GM18870 (cell line): ENCODE results near the gene ENTR1.

Experiments used
- ATAC-seq: cut with Tn5 transposase; IDR thresholded peaks from one replicate; pipeline ENCODE4 v1.9.1; 2021; ENCODE audit warnings: moderate library complexity; ENCODE audit not compliant: unreplicated experiment

Gene ENTR1, protein sequence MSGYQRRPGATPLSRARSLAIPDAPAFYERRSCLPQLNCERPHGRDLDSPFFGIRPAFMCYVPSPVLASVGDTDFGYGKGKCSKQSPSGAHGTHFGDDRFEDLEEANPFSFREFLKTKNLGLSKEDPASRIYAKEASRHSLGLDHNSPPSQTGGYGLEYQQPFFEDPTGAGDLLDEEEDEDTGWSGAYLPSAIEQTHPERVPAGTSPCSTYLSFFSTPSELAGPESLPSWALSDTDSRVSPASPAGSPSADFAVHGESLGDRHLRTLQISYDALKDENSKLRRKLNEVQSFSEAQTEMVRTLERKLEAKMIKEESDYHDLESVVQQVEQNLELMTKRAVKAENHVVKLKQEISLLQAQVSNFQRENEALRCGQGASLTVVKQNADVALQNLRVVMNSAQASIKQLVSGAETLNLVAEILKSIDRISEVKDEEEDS

DNA sequence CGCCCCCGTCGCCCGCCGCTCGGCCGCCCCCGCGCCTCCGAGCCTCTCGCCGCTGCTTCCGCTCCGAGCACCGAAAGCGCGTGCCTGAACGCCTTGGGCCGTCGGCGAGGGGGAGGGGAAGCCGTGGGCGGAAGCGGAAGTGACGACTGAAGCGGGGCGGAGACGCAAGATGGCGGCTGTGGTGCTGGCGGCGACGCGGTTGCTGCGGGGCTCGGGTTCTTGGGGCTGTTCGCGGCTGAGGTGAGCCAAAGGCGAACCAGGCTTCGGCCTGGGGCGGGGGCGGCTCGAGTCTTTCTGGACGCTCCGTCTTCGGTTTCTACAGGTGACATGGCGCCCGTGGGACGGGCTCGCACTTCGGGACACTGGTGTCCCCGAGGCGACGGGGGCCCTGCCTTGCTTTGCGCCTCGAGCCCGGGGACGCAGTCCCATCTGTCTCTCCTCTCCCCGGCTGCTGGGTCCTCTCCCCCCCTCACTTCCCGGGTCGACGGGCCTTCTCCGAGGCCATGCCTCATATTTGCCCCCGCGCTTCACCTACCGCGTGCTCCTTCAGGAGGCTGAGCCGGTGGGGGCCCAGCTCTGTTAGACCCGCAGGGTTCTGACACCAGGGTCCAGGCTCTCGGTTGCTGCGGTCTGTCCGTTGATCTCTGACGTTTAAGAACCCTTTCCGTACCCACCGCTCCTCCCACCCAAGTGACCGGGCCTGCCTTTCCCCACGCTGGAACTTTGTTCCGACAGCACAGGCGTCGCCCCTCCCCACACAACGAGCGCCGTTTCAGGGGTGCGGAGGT lies at the start of gene ENTR1, which contains the start of gene PMPCA:
TSS of gene ENTR1 (minus strand) at position 115 of the 788 bp plus-strand sequence. CDS start 217 bp downstream, outside the sequence.
TSS of gene PMPCA (plus strand) at position 159 of the 788 bp plus-strand sequence. CDS start at position 170, 11 bp downstream.
- no peak for ATAC-seq

DNA sequence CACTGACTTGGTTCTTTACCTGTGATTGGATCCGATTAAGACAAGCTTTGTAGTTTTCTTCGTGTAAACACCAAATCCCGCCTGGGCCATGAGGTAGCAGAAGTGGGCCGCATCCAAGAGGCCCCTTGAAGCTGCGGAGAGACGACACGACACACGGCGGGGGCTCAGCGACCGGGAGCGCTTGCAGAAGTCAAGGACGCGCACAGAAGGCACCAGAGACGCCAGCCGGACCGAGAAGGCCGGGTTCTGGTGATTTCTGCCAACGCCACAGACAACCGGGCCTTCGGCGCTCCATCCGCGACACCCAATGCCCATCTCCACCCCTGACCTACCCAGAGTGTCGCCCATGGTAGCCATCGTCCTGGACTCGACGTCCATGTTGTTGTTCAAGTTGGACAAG lies 49.0 kb upstream of the ENTR1 start:
- no peak for ATAC-seq

DNA sequence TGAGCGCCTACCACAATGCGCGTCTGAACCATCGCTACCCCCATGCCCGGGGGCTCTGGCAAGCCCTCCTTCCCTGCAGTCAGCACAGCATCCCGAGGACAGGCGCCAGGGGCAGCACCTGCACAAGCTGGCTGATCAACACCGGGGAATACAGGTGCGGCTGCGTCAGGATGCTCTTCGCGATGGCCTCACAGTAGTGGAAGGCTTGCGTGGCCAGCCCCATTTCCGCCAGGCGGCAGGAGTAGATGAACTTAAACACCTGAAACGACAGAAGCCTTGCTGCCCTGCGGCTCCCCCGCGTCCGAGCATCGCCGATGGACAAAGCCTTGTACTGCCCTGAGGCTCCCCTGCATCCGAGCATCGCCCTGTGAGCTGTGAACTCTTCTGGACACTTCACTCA lies 46.9 kb upstream of the ENTR1 start:
- no peak for ATAC-seq

DNA sequence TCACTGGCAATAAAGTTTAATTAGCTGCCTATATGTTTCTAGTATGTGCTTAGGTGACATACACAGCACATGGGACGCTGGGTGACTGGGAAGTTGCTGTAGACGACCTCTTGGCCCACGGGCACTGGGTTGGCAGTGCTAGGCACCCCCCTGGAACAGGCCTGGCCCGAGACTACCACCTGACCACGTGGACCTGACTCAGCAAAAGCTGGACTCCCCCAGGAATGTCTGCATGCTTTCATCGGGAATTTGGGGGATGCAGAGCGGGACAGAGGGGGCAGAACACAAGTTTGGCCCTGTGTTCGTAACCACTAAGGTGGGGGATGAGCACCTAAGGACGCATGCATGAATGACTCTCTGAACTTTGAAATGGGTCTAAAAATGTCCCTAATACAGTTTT lies 45.8 kb upstream of the ENTR1 start:
- no peak for ATAC-seq

DNA sequence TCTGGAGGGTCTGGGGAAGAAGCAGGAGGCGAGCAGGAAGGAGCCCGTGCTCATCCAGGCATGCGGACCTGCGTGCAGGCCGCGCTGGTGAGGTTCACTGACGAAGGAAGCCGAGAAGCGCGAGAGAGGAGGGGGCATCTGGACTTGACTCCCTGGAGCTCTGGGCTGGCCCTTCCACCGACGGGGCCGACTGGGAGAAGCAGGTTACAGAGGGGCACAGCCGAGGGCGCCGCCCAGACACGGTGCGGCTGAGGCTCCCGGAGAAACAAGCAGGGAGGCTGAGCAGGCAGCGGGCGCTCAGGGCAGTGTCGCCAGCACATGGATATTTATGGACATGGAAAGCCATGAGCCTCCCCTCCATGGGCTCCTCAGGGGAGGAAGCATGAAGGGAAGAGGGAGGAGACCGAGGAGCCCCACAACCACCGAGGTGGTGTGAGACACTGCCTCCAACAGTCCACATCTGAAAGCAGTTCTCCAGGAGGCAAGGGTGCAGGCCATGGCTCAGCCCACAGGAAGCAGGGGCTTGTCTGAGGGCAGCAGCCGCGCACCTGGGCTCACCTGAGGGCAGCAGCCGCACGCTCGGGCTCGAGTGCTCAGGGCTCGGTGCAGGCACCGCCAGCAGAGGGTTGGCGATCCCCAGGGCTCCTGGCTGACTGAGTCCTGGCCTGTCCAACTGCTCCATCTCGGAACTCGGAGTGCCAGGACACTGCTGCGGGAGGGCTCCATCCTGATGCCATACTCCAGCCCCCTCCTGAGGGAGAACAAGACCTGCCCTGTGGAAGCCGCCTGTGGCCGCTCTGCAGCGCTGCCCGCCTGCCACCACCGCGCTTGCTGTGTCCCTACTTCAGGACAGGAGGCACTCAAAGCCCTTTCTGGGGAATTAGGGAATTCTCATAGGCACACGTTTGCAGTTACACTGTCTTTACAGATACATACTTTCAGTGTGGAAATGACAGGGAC lies 44.9 kb upstream of the ENTR1 start:
- ATAC-seq: no peak

DNA sequence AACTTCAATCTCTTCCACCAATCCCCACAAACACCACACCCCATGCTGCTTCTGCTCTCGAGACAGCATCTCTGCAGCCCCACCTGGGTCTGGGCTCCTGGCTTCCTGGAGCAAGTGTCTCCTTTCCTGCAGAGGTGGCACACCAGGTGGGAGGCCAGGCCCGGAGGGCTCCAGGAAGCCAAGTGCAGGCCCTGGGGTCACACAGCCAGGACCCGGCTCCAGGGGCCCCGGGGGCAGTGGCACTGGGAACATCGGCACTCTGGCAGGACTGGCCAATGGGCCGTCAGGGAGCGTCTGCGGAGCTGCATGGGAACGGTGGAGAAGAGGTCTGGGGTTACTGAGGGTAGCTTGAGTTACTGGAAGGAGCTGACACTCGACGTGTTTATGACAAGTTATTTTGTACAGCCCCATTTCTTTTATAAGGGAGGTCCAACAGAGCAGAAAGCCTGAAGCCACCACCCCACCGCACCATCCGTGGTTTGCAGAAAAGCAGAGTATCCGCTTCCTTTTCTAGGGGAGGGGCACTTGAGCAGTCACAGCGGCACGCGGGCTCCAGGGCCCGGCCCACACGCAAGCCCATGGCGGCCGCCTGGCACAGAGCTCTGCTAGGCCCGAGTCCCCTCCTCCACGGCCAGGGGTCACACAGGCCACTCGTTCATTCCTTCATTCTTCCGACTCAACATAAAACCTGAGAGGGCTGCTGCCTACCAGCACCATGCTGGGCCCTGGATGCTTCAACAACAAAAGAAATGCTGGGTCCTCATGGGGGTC lies 43.8 kb upstream of the ENTR1 start:
- ATAC-seq: no peak

DNA sequence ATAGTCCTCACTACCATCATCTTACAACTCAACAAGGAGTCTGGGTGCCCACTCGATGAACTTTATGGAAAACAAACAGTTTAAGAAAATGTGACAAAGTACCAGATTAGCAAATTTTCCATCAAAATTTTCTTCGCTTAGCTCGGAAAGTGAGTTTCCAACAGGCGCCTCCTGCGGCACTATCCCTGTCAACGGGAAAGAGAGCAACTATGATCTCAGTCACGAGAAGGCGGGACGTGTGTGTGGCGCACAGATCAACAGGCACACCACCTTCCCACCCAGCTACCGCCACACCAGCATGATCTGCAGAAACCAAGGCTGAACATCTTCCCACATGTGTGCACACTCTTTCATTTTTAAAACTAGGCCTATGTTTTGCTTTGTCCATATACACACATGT lies 42.9 kb upstream of the ENTR1 start:
- ATAC-seq: no peak

DNA sequence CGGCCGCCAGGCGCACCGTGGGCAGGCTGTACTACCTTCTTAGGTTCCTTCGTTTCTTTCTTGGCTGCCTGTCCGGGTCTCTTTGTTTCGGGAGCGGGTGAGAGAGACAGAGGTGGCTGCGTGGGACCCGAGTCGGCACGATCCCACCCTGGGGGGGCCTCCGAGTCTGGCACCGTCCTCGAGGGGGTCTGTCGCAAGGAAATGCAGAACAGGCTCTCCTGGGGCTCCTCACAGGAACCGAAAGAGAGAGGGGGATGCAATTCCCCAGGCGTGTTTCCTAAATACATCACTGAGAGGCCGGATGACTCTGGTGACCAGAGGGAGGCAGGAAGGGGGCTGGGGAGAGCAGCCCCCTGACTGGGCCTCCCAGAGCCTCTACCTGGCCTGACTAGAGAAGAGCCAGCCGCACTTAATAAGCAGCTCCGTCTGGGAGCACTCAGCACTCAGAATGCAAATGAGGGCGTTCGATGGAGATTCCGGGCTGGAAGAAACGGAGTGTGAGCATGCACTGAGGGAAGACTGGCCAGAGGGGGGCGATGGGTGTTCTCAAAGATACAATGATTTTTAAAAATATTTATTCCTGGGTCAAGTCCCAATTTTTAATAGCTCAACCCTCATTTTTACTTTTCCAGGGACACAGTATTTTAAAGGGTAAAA lies 40.9 kb upstream of the ENTR1 start:
- no peak for ATAC-seq

DNA sequence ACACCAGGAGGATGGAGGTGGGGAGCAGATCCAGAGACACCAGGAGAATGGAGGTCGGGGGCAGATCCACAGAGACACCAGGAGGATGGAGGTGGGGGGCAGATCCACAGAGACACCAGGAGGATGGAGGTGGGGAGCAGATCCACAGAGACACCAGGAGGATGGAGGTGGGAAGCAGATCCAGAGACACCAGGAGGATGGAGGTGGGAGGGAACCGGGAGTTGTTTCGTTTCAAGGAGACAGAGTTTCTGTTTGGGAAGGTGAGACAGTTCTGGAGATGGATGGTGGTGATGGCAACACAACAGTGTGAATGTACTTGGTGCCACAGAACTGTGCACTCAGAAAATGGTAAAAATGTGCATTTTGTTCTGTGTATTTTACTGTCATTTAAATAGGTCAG lies 38.2 kb upstream of the ENTR1 start:
- no peak for ATAC-seq

DNA sequence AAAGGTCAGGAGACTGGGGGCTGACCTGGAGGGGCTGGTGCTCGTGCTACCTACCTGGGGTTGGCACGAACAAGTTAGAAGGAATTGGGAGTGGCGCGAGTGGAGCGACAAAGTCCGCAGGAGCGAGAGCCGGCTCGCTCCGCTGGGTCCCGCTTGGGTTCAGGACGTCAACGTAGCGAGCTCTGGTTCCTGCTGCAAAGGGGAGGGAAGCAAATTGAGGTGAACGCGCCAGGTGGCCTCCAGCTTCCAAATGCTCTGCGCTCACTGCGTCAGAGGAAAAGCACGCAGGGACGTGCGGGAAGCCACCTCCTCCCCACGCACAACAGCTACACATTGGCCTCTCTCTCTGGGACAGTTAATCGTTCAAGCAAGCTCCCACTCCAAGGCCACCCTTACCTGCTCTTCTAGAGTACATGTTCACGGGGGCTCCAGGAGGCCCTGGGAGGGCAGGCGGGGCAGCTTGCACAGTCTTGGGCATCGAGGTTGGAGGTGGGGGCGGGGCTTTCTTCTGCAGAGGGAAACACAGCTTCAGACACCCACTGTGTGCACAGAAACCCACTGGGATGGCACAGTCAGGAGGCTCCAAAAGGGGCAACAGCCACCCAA lies 36.9 kb upstream of the ENTR1 start:
- no peak for ATAC-seq

DNA sequence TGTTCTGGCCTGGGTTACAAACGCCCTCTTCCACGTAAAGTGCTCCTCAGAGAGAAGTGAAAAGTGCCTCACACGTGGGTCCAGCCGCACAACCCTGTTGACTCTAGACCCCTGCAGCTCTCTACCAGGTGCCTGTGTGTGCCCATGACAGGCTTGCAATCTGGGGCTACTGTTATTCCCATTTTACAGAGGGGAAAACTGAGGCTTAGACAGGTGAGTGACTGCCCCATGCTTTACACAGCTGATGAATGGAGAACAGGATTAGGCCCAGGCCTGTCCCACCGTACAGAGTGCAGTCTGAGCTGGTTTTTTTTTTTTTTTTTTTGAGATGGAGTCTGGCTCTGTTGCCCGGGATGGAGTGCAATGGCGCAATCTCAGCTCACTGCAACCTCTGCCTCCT lies 35.4 kb upstream of the ENTR1 start:
- ATAC-seq: no peak

DNA sequence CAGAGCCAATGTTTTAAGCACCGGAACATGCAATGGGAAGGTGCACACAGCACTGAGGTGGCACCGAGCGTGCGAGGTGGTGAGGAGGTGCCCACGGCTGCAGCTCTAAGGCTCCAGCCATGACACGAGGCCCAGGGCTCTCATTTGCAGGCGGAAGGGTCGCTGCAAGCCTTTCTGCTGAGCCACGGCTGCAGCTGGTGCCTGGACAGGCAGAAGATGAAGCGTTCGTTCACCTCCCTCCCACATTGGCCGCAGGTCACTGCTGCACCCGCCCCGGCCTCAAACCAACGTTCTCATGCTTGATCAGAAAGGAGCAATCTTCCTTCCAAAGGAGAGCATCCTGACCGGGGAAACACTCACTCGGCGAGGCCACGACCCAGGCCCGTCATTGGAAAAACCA lies 33.7 kb upstream of the ENTR1 start:
- ATAC-seq: no peak

DNA sequence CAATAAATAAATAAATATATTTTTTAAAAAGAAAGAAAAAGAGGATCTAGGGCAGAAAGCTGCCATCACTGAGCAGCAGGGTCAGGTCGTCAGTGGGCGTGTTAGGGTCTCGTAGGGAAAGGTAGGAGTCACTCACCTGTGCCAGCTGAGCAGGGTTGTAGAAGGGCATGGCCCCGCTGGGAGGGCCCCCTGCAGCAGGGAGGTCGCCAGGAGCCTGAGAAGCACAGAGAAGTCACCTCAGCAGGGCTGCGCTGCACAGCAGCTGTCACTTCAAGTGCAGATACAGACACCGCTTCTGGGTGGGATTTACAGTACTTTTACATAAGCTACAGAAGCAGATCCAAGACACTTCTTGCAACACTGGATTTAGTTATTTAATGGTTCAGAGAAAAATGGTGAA lies 33.3 kb upstream of the ENTR1 start:
- no peak for ATAC-seq

DNA sequence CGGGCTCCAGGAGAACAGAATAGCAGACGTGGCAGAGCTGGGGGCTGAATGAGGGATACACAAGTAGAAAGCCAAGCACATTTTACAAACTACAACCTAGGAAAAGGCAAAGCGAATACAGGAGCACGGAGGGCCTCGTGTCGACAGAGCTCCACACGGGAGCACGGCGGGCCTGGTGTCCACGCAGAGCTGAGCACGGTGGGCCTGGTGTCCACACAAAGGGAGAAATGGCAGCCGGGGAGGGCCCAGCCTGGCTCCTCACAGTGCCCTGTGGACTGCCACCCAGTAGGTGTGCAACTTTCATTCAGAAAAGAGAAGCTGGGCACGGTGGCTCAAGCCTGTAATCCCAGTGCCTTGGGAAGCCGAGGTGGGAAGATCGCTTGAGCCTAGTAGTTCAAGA lies 32.7 kb upstream of the ENTR1 start:
- ATAC-seq: no peak

DNA sequence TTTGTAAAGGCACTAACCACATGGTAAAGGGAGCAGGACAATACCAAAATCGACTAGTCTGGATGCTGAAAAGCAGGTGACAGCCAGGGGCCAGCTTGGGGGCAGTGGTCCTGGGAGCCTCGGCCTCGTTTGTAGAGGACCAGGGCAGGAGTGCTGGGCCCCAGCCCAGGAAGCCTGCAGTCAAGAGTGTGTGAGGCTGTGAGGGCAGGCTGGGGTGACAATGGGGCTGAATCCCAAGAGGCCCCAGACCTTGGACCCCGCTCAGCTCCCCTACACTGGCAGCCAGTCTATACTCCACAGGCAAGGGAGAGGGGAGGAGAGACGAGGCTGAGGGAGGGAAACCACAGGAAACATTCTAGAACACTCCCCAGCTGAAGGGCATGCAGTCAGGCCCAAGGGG lies 31.9 kb upstream of the ENTR1 start:
- ATAC-seq: no peak

DNA sequence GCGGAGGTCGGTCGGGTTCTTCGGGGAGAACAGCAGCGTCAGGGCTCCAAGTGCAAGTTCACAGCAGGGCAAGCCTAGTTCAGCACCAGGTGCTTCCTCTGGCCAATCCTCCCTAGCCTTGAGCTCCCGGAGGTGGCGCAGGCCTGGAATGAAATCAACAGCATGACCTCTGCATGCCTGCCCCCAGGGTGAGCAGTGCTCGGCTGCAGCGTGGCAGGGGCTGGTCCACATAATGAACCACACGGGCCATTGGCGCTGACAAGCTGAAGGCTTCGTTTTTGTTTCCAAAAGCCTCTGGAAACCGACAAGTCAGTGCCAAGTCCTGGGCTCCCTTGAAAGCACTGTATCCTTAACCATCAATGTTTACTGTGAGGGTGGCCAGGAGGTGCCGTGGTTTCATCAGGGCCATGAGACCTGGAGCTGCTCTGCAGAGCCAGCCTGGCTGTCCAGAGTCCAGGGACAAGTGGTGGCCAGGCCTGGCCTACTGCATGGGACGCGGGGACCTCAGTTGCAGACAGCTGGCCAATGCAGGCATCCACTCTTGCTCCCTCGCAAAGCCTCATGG lies 31.3 kb upstream of the ENTR1 start:
- ATAC-seq: no peak

DNA sequence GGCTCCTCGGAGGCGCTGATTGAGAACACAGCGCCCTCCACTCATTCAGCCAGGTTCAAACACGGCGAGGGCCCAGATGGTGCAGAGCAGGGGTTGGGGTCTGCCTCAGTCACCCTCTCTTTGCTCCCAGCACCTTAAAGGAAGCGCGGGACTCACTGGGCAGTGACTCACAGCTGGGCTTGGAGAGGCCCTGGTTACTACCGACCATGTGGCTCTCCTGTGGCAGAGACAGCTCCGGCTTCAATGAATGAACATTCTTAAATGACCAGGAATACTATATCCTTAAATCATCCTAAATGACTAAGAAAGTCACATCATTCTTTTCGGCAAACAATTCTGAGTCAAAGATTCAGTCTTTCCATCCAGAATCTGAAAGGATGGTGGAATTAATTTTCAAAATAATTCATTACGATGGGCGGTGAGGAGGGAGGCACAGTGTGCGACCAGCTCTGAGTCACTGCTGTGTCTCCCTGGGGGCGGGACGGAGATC lies 30.8 kb upstream of the ENTR1 start:
- ATAC-seq: no peak

DNA sequence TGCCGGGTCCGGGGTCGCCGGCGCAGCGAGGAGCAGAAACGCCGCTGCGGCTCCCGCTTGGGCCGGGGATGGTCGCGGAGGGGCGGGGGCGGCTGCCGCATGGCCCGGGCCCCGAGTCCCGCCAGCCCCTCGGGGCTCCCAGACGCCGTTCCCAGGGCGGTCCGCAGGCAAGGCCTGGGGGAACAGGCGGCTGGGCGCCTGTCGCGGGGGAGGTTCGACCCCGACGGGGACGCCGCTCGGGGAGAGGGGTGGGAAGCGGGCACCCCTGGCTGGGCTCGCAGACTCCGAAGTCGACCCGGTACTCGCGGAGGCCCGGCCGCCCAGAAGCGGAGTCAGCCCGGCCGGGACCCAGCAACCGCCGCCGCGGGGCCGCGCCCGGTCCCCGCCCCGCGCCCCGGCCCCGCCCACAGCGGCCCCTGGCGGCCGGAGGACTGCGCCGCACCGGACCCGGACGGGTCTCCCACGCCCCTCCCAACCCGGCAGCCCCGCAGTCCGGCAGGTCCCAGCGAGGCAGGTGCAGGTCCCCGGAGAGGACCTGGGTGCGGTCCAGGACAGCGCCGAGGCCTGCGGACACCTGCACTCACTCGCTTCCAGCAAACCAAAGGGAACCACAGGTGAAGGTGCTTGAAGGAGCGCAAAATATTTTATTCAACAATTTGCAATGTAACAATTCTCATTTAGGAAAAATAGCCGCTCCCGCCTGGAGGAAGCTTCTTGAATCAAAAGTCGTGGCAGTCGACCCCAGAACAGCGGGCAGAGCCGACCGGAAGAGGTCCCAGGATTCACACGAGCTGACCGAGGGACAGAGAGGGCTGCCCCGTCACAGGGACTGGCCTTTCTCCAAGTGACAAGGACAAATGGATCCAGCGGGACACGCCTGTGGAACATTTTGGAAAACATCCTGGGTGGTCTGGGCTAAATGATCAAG lies 29.3 kb upstream of the ENTR1 start, which contains the start of gene INPP5E:
TSS of gene INPP5E (minus strand) at position 365 of the 928 bp plus-strand sequence. CDS start 426 bp downstream, outside the sequence.
- no peak for ATAC-seq
